HG03159 (cell line): ENCODE data around the gene PCNX2.
"Not testable (repeated sequence)": the region's sequence is repeated elsewhere in the genome, so short reads cannot be mapped to it uniquely, and the experiment has no call there.

ENCODE experiments used
- ATAC-seq: cut with Tn5 transposase; IDR thresholded peaks from one replicate; pipeline ENCODE4 v1.9.1; 2021; ENCODE audit warnings: mild to moderate bottlenecking, moderate library complexity; ENCODE audit not compliant: unreplicated experiment

PCNX2 gene

DNA sequence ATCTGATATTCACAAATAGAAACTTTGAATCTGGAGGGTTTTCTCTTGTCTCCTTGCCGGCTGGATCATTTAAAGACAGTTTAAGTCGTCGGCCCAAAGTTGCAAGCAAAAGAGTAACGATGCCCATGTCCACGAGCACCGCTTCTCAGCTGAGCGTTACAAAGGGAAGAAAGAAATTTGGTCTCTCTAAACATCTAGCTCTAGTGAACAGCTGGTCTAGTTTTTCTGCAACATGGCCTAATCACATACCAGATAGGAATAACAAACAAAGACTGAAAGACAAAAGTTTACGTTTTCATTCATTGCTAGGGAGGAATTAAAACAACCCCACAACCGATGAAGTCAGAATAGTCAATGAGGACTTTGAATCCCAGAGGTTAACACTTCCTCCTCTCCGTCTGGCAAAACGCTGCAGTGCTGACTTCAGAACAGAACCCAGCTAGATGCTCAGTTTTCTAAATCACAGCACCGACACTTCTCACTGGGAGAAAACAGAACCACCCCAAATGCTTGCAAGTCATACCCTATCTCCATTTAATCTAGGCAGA is 275.7 kb downstream of the PCNX2 start:
- ATAC-seq: no peak

DNA sequence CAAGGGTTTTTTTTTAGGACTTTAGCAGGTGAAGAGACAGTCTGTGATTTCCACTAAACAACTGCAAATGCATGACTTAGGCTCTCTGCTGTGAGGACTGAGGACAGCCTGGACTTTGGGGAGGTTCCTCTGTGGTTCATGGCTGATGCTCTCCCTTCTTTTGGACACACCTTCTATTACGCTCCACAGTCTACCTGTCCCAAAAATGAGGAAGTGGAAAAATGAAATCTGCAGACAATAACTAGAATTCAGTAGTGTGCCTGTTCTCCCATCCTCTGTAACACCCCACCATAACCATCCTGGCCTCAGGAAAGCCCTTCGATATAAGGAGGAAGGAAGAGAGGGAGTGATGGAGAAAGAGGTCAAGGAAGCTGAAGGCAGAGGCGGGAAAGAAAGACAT is 276.4 kb downstream of the PCNX2 start:
- no peak for ATAC-seq

- no peak for ATAC-seq
These were observed 278.7 kb downstream of the PCNX2 start for GRCh38 chr1:233016798-233017197.

- peak; percentile 59 for ATAC-seq
These were observed 279.6 kb downstream of the PCNX2 start for GRCh38 chr1:233015965-233016364.

DNA sequence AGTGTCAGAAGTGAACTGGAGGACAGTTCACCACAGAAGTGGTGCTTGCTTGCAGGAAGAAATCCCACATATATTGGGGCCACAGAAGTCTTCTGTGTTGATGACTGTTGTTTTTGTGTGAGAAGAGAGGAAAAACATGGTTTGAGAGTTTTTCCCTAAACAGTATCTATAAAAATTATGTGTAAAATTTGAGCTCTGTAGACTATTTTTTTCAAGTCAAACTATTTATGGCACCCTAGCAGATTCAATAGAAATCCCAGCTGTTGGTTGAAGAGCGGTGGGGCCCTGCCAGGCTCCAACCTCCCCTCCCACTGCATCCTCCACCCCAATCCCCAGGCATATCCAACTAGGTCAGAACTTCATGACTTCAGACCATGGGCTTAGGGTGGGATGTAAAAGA is 283.5 kb downstream of the PCNX2 start:
- ATAC-seq: no peak

GRCh38 chr1:233010146-233010545 is 285.4 kb downstream of the PCNX2 start:
- ATAC-seq: no peak

- ATAC-seq: no peak
These were observed 289.0 kb downstream of the PCNX2 start for GRCh38 chr1:233006541-233006973.

GRCh38 chr1:233006108-233006507 is 289.4 kb downstream of the PCNX2 start:
- no peak for ATAC-seq

DNA sequence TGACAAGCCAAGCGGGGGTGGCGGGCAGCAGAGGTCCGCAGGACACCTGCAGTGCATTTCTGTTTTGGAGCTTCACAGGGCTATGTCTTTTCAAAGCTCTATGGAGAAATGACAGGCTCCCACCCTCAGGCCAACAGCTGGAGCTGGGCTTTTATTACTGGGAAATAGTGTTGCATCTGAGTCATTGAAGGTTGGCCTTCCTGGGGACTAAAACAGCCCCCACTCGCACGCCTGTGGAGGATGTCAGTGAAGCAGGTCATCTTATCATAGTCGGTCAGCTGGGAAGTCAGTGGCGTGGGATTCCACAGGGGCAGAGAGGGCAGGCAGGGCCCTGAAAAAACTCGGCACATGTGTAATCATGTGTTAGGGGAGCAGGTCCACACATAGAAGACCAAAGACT is 289.8 kb downstream of the PCNX2 start:
- no peak for ATAC-seq

DNA sequence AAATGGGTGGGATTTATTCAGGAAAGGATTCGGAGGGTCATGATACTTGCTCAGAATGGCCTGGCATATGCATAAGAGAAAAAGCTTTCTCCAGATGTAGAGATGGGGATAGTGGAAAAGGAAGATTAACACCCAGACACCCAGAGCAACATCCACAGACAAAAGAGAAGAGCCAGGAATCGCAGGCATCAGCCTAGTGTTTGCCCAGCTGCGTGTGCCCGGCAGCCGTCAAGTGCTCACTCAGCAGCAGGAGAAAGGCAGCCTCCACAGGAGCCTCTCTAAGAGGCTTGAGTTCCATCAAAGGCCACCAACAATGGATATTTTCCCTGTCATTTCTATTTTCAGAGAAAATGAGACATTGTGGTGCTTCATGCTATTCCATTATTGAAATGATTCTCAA is 290.4 kb downstream of the PCNX2 start:
- ATAC-seq: no peak

GRCh38 chr1:233004451-233004850 is 291.1 kb downstream of the PCNX2 start:
- ATAC-seq: no peak

DNA sequence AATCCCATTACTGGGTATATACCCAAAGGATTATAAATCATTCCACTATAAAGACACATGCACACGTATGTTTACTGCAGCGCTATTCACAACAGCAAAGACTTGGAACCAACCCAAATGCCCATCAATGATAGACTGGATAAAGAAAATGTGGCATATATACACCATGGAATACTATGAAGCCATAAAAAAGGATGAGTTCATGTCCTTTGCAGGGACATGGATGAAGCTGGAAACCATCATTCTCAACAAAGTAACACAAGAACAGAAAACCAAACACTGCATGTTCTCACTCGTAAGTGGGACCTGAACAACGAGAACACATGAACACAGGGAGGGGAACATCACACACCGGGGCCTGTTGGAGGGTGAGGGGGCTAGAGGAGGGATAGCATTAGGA is 291.9 kb downstream of the PCNX2 start:
- not testable (repeated sequence) for ATAC-seq

DNA sequence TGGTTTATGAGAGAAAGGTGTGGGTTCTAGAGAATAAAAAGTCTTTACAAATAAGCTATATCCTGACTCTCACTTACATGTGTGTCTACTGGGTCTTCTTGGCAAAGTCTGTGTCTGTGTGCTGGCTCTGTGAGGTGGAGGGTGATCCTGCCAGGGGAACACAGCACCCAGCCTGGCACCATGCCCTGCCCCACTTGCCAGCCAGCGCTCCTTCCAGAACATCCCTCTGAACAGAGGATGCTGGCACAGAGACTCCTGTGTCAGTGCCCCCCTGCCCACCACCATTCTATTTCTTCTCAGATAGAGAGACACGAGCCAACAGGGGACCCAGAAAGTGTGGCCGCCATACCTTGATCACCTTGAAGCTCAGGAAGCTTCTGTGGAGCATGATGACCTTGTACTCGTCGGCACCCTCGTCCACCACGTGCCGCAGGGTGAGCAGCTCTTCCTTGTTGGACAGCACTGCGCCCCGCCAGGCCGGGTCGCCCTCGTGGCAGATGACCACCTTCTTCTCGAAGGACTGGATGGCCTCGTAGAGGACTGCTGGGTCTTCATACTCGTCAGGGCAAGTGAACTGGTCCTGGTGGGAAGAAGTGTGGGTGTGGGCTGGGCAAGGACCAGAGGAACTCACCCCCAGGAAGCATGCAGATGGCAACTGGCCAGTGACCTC is 295.4 kb downstream of the PCNX2 start:
- no peak for ATAC-seq

DNA sequence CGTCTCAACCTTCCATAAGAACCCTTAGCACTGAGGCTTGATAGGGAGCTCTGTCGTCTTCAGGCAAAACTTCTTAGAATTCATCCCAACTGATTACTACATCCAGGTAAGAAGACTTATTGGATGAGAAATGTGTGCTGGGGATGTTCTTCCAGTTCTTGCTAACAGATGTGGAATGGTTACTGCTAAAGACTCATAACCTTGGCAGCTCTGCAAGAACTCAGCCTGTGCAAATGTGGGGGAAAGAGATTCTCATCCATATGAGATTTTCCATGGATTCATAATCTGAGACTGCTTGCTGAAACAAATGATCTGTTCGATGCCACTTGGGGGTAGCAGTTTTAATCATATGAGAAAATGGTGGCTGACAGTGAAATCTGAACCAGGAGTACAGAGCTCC is 296.9 kb downstream of the PCNX2 start:
- no peak for ATAC-seq

GRCh38 chr1:232998138-232998537 is 297.4 kb downstream of the PCNX2 start:
- no peak for ATAC-seq

DNA sequence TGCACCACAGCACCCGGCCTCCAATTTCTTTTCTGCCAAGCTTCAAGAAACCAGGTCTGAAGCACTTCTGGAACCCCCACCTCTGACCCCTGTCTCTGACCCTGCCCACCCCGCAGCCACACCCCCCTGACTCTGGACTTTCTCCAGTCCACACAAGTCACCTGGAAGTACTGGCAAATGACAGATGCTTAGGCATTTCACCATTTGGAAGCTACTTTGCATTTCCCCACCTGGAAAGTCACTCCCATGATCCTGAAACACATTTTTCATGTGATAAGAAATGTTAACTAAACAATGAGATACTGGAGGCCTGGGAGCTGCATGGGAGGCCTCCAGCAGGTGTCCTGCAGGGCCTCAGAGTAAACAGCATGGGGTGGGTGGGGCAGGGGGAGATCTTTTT is 299.4 kb downstream of the PCNX2 start:
- ATAC-seq: no peak

DNA sequence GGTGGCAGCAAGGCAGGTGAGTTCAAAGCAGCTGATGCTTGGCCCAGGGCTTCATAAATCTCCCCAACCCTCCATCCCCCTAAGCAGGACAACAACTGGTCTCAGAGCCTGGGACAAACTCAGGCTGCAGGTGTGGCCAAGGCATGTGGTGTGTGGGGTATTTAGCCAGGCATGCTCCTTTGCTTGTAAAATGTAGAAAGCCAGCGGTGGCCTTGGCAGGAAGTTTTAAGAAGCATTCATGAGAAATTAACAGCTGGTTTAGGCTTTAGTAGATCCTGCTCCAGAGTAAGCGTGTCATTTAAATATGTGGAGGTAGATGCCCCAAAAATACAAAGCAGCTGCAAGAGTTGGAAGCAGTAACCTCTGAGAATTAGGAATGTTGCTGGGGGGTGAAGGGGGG is 300.3 kb downstream of the PCNX2 start:
- no peak for ATAC-seq

GRCh38 chr1:232993555-232993954 is 302.0 kb downstream of the PCNX2 start:
- ATAC-seq: no peak

DNA sequence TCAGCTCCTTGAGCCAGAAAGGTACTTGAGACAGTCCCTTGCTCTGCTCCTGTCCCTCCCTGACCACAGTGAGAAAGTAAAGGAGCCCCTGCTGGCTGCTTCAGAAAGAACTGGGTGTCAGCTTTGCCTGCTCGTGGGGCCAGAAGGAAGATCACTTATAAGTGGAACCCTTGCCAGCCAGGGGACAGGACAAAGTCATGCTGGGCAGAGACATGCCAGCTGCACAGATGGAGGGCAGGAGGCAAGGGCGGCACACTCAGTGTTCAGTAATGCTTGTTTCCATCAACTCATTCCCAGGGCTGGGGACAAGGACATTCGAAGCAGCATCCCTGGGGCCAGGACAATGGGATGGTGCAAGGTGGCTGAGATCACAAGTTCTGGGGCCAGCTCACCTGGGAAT is 303.3 kb downstream of the PCNX2 start:
- no peak for ATAC-seq

- ATAC-seq: no peak
These were observed 304.3 kb downstream of the PCNX2 start for GRCh38 chr1:232991238-232991637.

DNA sequence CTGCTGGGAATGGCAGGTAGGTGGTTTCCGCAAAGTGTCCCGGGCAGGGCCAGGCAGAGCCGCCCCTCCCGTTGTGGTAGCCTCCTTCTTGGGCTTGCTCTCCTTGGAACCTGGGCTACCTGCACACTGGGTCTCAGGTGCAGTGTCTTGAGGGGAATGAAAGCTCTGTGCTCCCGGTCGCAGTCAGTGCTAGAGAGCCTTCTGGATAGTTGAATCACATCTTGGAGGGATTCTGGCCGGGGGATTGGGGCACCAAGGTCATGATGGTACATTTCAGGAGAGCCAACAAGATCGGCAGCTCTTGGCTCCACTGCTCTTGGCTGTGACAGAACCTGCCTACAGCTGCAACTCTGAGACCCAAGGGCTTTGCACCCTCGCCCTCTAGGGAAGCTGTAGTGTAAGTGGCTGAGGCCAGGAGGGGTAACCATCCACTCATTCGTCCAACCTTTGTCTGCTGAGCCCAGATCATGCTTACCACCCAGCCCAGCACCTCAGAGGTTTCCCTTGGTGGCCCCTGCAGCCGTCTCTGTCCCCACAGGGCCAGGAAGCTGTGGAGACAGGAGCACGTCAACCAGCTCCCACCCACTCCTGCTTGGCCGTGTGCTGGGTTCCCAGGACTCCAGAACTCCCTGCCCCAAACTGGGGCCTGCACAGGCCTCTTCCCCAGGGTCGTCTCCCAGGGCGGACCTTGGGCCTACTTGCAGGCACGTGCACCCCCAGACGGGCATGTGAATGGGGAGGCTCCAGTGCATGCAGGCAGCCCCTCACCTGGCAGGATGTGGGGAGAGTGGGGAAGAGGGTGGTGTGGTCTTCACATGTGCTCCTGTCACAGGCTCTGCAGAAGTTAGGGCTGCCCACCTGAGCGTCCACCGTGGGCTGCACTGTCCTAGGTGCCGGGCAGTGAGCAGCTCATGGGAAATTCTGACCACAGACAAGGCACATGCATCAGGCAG is 305.1 kb downstream of the PCNX2 start:
- ATAC-seq: no peak

GRCh38 chr1:232988572-232989040 is 306.9 kb downstream of the PCNX2 start:
- ATAC-seq: no peak
